Fibroblast of lung (primary cell): ENCODE data around the gene DNAAF8. TPM values are rescaled to one million over a fixed set of nuclear protein-coding genes. Genes with fewer than 3 reads are reported as not detected.

ENCODE experiments used
- DNase-seq, 2 donors: peaks; one replicate each; pipeline versions ENCODE4 v3.0.0 to v3.0.0-alpha.2; 2010; ENCODE audit warnings: low read depth in 2 of 2
- H2AFZ ChIP-seq: 2 replicates; pipeline ENCODE4 v1.5.1; 2012; ENCODE audit warnings: low read length, control low read depth, inconsistent platforms
- H3K27ac ChIP-seq: 2 replicates; pipeline ENCODE4 v1.5.1; 2011; ENCODE audit warnings: low read length, control low read depth; ENCODE audit not compliant: insufficient read depth
- H3K27me3 ChIP-seq: 2 replicates; pipeline ENCODE4 v1.5.1; 2011; ENCODE audit warnings: mild to moderate bottlenecking, low read length; ENCODE audit not compliant: control insufficient read depth, insufficient read depth
- H3K36me3 ChIP-seq: 2 replicates; pipeline ENCODE4 v1.5.1; 2011; ENCODE audit warnings: low read length; ENCODE audit not compliant: control insufficient read depth, insufficient read depth
- H3K4me1 ChIP-seq: 2 replicates; pipeline ENCODE4 v1.5.1; 2011; ENCODE audit warnings: low read length; ENCODE audit not compliant: control insufficient read depth, insufficient read depth; ENCODE audit errors: extremely low read depth
- H3K4me2 ChIP-seq: 2 replicates; pipeline ENCODE4 v1.5.1; 2011; ENCODE audit warnings: low read length, control low read depth; ENCODE audit not compliant: insufficient read depth; ENCODE audit errors: extremely low read depth
- H3K4me3 ChIP-seq, 4 experiments: fragments of 200-600 bp in 1 of 4; sonication (generic) in 1 of 4; replicated peaks in 1 of 4; 2 replicates each; pipeline ENCODE4 v1.5.1; 2011 to 2016; ENCODE audit warnings: low read length in 4 of 4, low read depth in 3 of 4, mild to moderate bottlenecking in 3 of 4, control low read depth in 2 of 4, inconsistent platforms in 1 of 4, mixed read lengths in 1 of 4; ENCODE audit not compliant: insufficient read depth in 1 of 4; ENCODE audit errors: control extremely low read depth in 1 of 4
- H3K79me2 ChIP-seq: 2 replicates; pipeline ENCODE4 v1.5.1; 2012; ENCODE audit warnings: mild to moderate bottlenecking, low read length, inconsistent platforms; ENCODE audit not compliant: control insufficient read depth, insufficient read depth
- H3K9ac ChIP-seq: 2 replicates; pipeline ENCODE4 v1.5.1; 2011; ENCODE audit warnings: mild to moderate bottlenecking, low read length, control low read depth; ENCODE audit not compliant: insufficient read depth
- H3K9me3 ChIP-seq: 2 replicates; pipeline ENCODE4 v1.5.1; 2012; ENCODE audit warnings: low read depth, low read length; ENCODE audit not compliant: control insufficient read depth, insufficient read depth
- H4K20me1 ChIP-seq: 2 replicates; pipeline ENCODE4 v1.5.1; 2011; ENCODE audit warnings: low read length; ENCODE audit not compliant: control insufficient read depth, insufficient read depth; ENCODE audit errors: extremely low read depth
- CTCF ChIP-seq, 2 donors: IDR thresholded peaks in 1 of 2; conservative IDR thresholded peaks in 1 of 2; 1 replicate in 1 of 2; 2 replicates in 1 of 2; pipeline ENCODE4 v1.5.1; 2011 to 2012; ENCODE audit warnings: low read length in 2 of 2, control low read depth in 1 of 2, inconsistent platforms in 1 of 2, low read depth in 1 of 2, mild to moderate bottlenecking in 1 of 2
- EZH2 ChIP-seq: IDR thresholded peaks from 2 replicates; pipeline ENCODE4 v1.5.1; 2012; ENCODE audit warnings: low read length, control low read depth, mild to moderate bottlenecking; ENCODE audit errors: missing control alignments
- polyA plus RNA-seq, 2 donors: library from polyadenylated mRNA; depleted of rRNA in 1 of 2; stranded (reverse) in 1 of 2; unstranded in 1 of 2; fragments of >200 nt; gene quantifications; 2 replicates each; pipeline ENCODE4 v1.2.1, GENCODE V29; 2011 to 2012; ENCODE audit warnings: missing spikeins in 1 of 2
- total RNA-seq: library from RNA; depleted of rRNA; stranded (reverse); fragments of >200 nt; gene quantifications from 2 replicates; pipeline ENCODE4 v1.2.1, GENCODE V29; 2014

The DNAAF8 gene
- total and polyA plus RNA-seq, 2 donors (not counting 1 experiment from before 2014, with no cell fraction given), result 0.50 to 0.95 TPM

GRCh38 chr16:4729876-4730275 lies 4.5 kb upstream of the DNAAF8 start:
- Histone ChIP-seq H3K4me1 (no peaks in the 10 kb centered on the region), H3K9ac (no peak overlapping the region), H3K4me2 (no peak overlapping the region), H4K20me1 (no peaks in the 10 kb centered on the region), H3K27me3 (no peaks in the 10 kb centered on the region), H3K27ac (no peak overlapping the region), H2AFZ (no peak overlapping the region), H3K9me3 (no peaks in the 10 kb centered on the region), H3K79me2 (peaks cover 11% of the 10 kb centered on the region), H3K36me3 (peaks cover 10% of the 10 kb centered on the region), H3K4me3 (no peak overlapping the region)
- DNase-seq, result no peak
- no peak for TF ChIP-seq EZH2
- TF ChIP-seq CTCF (conservative IDR thresholded peaks at IDR 0.05 in 1 of 2, IDR thresholded peaks at IDR 0.05 in 1 of 2; ENCODE audit: low read depth in 1 of 2, low read length in 2 of 2), result no peak

GRCh38 chr16:4733211-4733742 lies 1.1 kb upstream of the DNAAF8 start:
- peaks cover 11% of the 10 kb centered on the region for H3K79me2 ChIP-seq
- H3K4me1 ChIP-seq, result peaks cover 2% of the 10 kb centered on the region
- H3K36me3 ChIP-seq, result peaks cover 5% of the 10 kb centered on the region
- peak overlapping the region; percentile 78 for H3K4me2 ChIP-seq
- peak overlapping the region; percentile 86 for H3K9ac ChIP-seq
- H2AFZ ChIP-seq, result no peak overlapping the region
- no peaks in the 10 kb centered on the region for H3K9me3 ChIP-seq
- H3K27me3 ChIP-seq, result no peaks in the 10 kb centered on the region
- H4K20me1 ChIP-seq, result no peaks in the 10 kb centered on the region
- TF ChIP-seq CTCF (conservative IDR thresholded peaks at IDR 0.05 in 1 of 2, IDR thresholded peaks at IDR 0.05 in 1 of 2; ENCODE audit: low read depth in 1 of 2, low read length in 2 of 2) (no peak), EZH2 (no peak)
- H3K4me3 ChIP-seq, result peak overlapping the region; percentile 80 to 96 (median 80)
- H3K27ac ChIP-seq, result no peak overlapping the region
- DNase-seq, result no peak

- peak in 1 of 2 donors; percentile 6 for DNase-seq
- Histone ChIP-seq H3K79me2 (peaks cover 11% of the 10 kb centered on the region), H2AFZ (peak overlapping the region; percentile 91)
Measured at GRCh38 chr16:4733747-4734062, 632 bp upstream of the DNAAF8 start.

More at GRCh38 chr16:4733747-4734062, 632 bp upstream of the DNAAF8 start:
- TF ChIP-seq CTCF (conservative IDR thresholded peaks at IDR 0.05 in 1 of 2, IDR thresholded peaks at IDR 0.05 in 1 of 2; ENCODE audit: low read depth in 1 of 2, low read length in 2 of 2), result no peak
- no peak for TF ChIP-seq EZH2
- Histone ChIP-seq H3K9ac (peak overlapping the region; percentile 86), H3K27me3 (no peaks in the 10 kb centered on the region), H3K4me2 (peak overlapping the region; percentile 78), H3K4me3 (peak overlapping the region; percentile 80 to 96 (median 80)), H3K9me3 (no peaks in the 10 kb centered on the region), H3K4me1 (peaks cover 2% of the 10 kb centered on the region), H4K20me1 (no peaks in the 10 kb centered on the region), H3K36me3 (peaks cover 5% of the 10 kb centered on the region), H3K27ac (peak overlapping the region; percentile 74)
